Fibroblast of villous mesenchyme (primary cell): ENCODE results near the gene GALNS. TPM values are rescaled to one million over a fixed set of nuclear protein-coding genes. Genes with fewer than 3 reads are reported as not detected.

ENCODE experiments used
- DNase-seq: peaks from one replicate; pipeline ENCODE4 v3.0.0-alpha.2; 2010; ENCODE audit warnings: low read depth
- H3K4me3 ChIP-seq: 2 replicates; pipeline ENCODE4 v1.5.1; 2011; ENCODE audit warnings: low read depth, mild to moderate bottlenecking, low read length
- CTCF ChIP-seq: IDR thresholded peaks from 2 replicates; pipeline ENCODE4 v1.5.1; 2012; ENCODE audit warnings: low read depth, mild to moderate bottlenecking, low read length; ENCODE audit not compliant: insufficient read depth
- total RNA-seq: library from RNA; depleted of rRNA; stranded (reverse); fragments of >200 nt; gene quantifications from 2 replicates; pipeline ENCODE4 v1.2.3, GENCODE V29; 2012

The GALNS gene
- total RNA-seq, 1 donor, result 26.3 TPM

DNA sequence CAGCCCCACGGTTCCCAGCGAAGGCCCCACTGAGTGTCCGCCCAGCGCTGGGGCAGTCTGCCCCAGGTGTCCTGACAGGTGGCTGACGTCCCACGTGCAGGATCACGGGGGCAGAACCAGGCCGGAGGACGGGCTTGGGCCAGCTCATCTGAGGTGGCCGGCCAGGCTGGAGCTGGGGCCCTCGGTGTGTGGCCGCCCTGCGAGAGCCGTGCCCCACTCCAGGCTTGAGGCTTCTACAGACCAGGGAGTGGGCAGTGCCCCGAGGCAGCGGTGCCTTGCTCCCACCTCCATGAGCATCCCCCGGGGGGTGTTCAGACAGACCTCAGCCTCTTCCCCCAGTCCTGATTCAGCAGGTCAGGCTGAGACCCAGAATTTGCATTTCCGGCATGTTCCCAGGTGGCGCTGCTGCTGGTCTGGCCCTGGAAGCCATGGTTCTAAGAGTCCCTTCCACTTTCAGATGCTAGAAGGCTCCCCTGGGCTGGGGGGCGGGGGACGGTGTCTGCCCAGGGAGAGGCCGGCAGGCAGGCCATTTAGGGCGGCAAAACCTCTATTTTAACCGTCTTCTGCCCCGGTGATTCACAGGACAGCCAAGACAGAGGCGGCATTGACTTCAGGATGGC, 45.1 kb upstream of the GALNS start:
- H3K4me3 ChIP-seq, result no peak overlapping the region
- no peak for TF ChIP-seq CTCF
- DNase-seq, result no peak

DNA sequence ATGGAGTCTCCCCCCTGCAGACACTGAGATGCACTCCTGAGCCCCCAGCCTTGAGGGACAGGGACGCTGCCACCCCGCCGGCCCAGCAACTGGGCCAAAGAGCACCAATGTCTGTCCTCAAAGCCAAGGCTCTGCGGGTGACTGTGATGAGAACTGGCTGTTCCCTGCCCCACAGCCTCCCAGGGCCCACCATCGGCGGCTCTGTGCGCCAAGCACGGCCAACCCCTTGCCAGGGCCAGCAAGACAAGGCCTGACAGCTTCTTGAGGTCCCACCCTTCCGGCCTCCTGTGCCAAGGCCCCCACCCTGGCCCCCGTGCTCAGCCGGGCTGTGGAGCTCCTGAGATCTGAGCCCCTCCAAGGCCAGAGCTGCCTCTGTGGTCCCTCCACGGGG, 43.9 kb upstream of the GALNS start:
- TF ChIP-seq CTCF, result no peak
- H3K4me3 ChIP-seq, result no peak overlapping the region
- DNase-seq, result no peak

GRCh38 chr16:88899901-88900661, 43.3 kb upstream of the GALNS start:
- no peak for TF ChIP-seq CTCF
- no peak for DNase-seq
- H3K4me3 ChIP-seq, result no peak overlapping the region

DNA sequence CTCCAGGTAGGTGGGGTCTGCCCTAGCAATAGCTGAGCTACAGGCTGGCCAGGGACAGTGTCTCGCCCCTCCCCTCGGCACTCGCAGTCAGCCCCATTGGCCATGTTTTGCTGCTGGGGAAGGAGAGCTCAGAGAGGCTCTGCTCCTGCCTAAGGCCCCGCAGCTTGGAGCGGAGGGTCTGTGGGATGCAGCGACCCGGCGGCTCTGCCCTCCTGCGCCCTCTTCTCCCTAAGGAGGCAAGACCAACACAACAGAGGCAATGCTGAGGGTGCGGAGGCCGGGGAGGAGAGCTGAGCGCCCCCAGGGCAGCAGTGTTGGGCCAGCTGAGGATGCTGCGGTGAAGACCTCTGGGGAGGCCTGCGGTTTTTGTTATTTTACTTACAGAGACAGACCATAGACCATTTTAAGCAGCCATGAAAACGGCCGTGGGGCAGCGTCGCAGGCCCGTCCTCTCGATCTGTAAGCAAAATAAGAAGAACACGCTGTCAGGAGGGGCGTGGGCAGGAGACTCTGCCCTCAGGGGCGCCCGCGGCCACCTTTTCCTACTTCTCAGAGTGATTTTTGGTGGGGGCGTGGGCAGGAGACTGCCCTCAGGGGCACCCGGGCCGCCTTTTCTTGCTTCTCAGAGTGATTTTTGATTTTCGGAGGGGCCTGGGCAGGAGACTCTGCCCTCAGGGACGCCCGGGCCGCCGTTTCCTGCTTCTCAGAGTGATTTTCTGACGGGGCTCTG, 41.1 kb upstream of the GALNS start:
- H3K4me3 ChIP-seq, result no peak overlapping the region
- no peak for TF ChIP-seq CTCF
- no peak for DNase-seq

DNA sequence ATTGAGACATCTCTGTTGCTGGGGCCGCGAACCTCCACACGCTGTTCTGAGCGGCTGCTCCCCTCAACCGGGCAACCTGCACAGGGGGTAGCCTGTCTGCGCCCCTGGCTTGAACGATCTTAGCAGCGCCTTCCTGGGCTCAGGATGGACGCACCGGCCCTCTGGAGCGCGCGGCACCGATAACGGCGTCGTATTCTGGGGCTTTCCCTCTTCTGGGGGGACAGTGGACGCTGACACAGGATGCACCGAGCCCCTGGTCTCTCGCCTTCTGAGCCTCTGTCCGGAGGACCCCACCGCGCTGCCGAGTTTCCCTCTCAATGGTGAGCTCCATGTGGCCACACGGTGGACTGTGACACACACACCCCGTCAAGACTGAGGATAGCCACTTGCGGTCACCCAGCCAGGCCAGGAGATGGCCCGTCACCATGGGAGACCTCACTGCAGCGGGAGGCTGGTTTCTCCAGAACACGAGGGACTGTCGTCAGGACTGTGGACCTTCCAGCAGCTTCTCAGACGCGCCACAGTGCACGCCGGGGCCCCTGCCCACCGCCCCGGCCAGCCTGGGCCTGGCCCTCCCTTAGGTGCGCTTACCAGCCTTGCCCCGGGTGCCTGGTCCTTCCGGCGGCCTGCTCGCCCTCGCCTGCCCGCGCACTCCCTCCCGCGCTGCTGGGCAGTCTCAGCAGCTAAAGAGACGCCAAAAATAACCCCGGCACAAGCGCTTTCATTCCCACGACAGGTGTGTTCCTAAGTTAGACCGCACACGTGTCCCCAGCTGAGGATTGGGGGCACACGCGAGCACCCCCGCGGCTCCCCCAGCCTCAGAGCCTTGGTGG, 39.7 kb upstream of the GALNS start:
- TF ChIP-seq CTCF, result no peak
- DNase-seq, result no peak
- H3K4me3 ChIP-seq, result no peak overlapping the region

- no peak for TF ChIP-seq CTCF
- H3K4me3 ChIP-seq, result no peak overlapping the region
- no peak for DNase-seq
Measured at GRCh38 chr16:88895335-88895734, 38.6 kb upstream of the GALNS start.
